ENCODE results near the gene TTC29. TPM values are rescaled to one million over a fixed set of nuclear protein-coding genes. Genes with fewer than 3 reads are reported as not detected.
"Not testable (repeated sequence)": the region's sequence is repeated elsewhere in the genome, so short reads cannot be mapped to it uniquely, and the experiment has no call there.

TTC29 gene
- total RNA-seq, 2 donors from 2014 or later, result not detected

GRCh38 chr4:146834263-146835034, 111.2 kb downstream of the TTC29 start:
- ATAC-seq (replicated peaks), result no peak
- Mint-ChIP-seq H3K27me3 (peaks cover 4% of the 10 kb centered on the region), H3K36me3 (ENCODE audit: low read depth) (no peaks in the 10 kb centered on the region), H3K4me3 (no peak overlapping the region), H3K27ac (no peak overlapping the region), H3K4me1 (no peaks in the 10 kb centered on the region), H3K9me3 (no peaks in the 10 kb centered on the region)

DNA sequence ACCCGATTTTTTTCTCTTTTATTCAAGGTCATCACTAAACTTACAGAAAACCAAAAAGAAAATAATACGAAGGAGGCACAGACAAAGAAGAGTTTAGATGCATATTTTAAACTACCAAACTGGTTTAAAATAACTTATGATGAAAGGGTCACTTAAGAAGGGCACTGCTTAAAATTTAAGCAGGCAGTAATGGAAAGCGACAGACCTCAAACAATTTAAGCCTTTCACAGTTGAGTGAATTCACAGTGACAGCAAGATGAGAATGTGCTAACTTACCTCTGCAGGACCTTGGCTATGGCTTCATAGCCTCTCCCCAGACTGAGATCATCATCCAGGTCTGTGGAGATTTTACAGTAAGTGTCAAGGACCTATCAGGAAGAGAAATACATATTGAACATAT, 112.1 kb downstream of the TTC29 start:
- no peak for ATAC-seq (replicated peaks)
- H3K9me3 Mint-ChIP-seq, result no peaks in the 10 kb centered on the region
- no peaks in the 10 kb centered on the region for H3K36me3 Mint-ChIP-seq (ENCODE audit: low read depth)
- H3K27ac Mint-ChIP-seq, result no peak overlapping the region
- H3K4me3 Mint-ChIP-seq, result no peak overlapping the region
- H3K27me3 Mint-ChIP-seq, result peaks cover 7% of the 10 kb centered on the region
- no peaks in the 10 kb centered on the region for H3K4me1 Mint-ChIP-seq

- H3K9me3 Mint-ChIP-seq; H3K36me3 Mint-ChIP-seq (ENCODE audit: low read depth); H3K27me3 Mint-ChIP-seq; H3K4me1 Mint-ChIP-seq; H3K4me3 Mint-ChIP-seq; H3K27ac Mint-ChIP-seq; ATAC-seq (replicated peaks): not testable (repeated sequence)
Measured at GRCh38 chr4:146822980-146823379, 122.7 kb downstream of the TTC29 start.

- Mint-ChIP-seq H3K9me3 (peaks cover 3% of the 10 kb centered on the region), H3K4me1 (no peaks in the 10 kb centered on the region), H3K27me3 (peaks cover 3% of the 10 kb centered on the region), H3K4me3 (no peak overlapping the region), H3K36me3 (ENCODE audit: low read depth) (no peaks in the 10 kb centered on the region), H3K27ac (no peak overlapping the region)
- ATAC-seq (replicated peaks), result no peak
Measured at GRCh38 chr4:146814750-146815149, 130.9 kb downstream of the TTC29 start.

DNA sequence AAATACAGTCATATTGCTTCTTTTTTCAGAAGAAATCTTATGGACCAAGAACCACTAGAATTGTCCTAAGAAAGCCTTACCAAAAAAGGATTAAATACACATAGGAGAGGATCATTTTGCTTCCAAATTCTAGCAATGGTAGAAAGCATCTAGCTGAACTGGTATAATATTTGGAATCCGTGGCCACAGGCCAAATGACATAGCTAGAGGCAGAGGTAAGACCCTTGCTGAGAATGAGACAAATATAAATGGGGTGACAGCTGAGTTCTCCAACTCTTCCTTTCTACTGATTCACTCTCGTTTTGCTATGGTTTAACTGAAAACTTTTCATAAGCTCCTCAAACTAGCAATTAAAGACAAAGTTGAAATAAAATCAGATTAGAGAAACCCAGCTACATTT, 150.0 kb downstream of the TTC29 start:
- Mint-ChIP-seq H3K36me3 (ENCODE audit: low read depth) (no peaks in the 10 kb centered on the region), H3K9me3 (no peaks in the 10 kb centered on the region), H3K27ac (no peak overlapping the region), H3K4me1 (no peaks in the 10 kb centered on the region), H3K4me3 (no peak overlapping the region), H3K27me3 (peaks cover 10% of the 10 kb centered on the region)
- ATAC-seq (replicated peaks), result no peak

DNA sequence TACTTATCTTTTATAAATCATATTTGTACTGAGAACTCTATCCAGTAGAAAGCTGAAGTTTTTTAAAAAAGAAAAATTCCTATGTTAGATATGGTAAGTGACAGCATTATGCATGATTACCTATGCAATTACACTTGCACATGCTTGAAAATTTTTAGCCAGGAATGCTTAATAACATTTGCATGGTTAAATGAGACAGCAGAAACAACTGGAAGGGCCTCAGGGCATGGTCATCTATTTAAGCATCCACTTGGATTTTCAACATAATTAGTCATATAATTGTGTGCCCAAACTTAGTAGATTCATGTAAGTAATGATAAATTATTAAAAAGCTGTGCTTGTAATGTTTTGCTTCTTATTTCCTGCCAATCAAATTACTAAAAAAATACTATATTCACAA, 151.9 kb downstream of the TTC29 start:
- Mint-ChIP-seq H3K27ac (no peak overlapping the region), H3K36me3 (ENCODE audit: low read depth) (no peaks in the 10 kb centered on the region), H3K27me3 (peaks cover 14% of the 10 kb centered on the region), H3K9me3 (no peaks in the 10 kb centered on the region), H3K4me1 (no peaks in the 10 kb centered on the region), H3K4me3 (no peak overlapping the region)
- no peak for ATAC-seq (replicated peaks)

DNA sequence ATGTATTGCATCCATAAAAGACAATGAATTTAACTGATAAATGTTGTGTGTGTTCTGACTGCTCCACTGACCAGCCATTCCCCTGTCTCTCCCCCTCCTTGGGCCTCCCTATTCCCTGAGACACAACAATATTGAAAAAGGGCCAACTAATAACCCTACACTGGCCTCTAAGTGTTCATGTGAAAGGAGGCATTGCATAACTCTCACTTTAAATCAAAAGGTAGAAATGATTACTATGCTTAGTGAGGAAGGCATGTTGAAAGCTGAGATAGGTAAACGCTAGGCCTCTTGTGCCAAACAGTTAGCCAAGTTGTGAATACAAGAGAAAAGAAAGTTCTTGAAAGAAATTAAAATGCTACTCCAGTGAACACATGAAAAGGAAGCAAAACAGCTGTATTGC, 154.2 kb downstream of the TTC29 start:
- no peak for ATAC-seq (replicated peaks)
- no peak overlapping the region for H3K27ac Mint-ChIP-seq
- no peaks in the 10 kb centered on the region for H3K36me3 Mint-ChIP-seq (ENCODE audit: low read depth)
- no peak overlapping the region for H3K4me3 Mint-ChIP-seq
- H3K9me3 Mint-ChIP-seq, result no peaks in the 10 kb centered on the region
- no peaks in the 10 kb centered on the region for H3K4me1 Mint-ChIP-seq
- peaks cover 9% of the 10 kb centered on the region for H3K27me3 Mint-ChIP-seq

- no peak for ATAC-seq (replicated peaks)
- Mint-ChIP-seq H3K9me3 (no peaks in the 10 kb centered on the region), H3K27ac (no peak overlapping the region)
Measured at GRCh38 chr4:146790515-146790914, 155.1 kb downstream of the TTC29 start.

GRCh38 chr4:146787731-146788130, 157.9 kb downstream of the TTC29 start:
- Mint-ChIP-seq H3K27me3 (peaks cover 12% of the 10 kb centered on the region), H3K4me3 (no peak overlapping the region), H3K36me3 (ENCODE audit: low read depth) (no peaks in the 10 kb centered on the region), H3K4me1 (no peaks in the 10 kb centered on the region), H3K9me3 (no peaks in the 10 kb centered on the region), H3K27ac (no peak overlapping the region)
- no peak for ATAC-seq (replicated peaks)

More at GRCh38 chr4:146790515-146790914, 155.1 kb downstream of the TTC29 start:
- Mint-ChIP-seq H3K27me3 (peaks cover 13% of the 10 kb centered on the region), H3K4me1 (no peaks in the 10 kb centered on the region), H3K4me3 (no peak overlapping the region), H3K36me3 (ENCODE audit: low read depth) (no peaks in the 10 kb centered on the region)

DNA sequence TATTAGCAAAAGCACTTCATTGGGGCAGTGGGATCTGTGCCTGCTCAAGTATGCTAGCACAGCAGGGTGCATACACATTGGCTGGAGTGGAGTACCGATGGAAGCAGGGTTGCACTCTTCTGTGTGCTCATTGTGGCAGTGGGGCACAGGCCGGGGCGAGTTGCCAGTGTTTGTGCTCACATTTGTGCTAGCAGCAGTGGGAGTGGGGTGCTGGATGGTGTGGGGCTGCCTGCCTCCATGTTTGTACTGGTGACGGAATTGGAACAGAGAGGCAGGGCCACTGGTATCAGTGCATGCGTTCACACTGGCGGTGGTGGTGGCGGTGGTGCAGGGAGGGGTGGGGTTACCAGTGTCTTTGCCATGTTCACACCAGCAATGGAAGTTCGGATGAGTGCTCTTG, 169.0 kb downstream of the TTC29 start:
- Mint-ChIP-seq H3K4me1 (no peaks in the 10 kb centered on the region), H3K27me3 (peaks cover 6% of the 10 kb centered on the region), H3K4me3 (no peak overlapping the region), H3K36me3 (ENCODE audit: low read depth) (no peaks in the 10 kb centered on the region), H3K27ac (no peak overlapping the region), H3K9me3 (no peaks in the 10 kb centered on the region)
- no peak for ATAC-seq (replicated peaks)

- Mint-ChIP-seq H3K4me1 (no peaks in the 10 kb centered on the region), H3K27ac (no peak overlapping the region), H3K36me3 (ENCODE audit: low read depth) (no peaks in the 10 kb centered on the region), H3K27me3 (no peaks in the 10 kb centered on the region), H3K4me3 (no peak overlapping the region), H3K9me3 (no peaks in the 10 kb centered on the region)
- no peak for ATAC-seq (replicated peaks)
Measured at GRCh38 chr4:146763560-146763959, 182.1 kb downstream of the TTC29 start.

GRCh38 chr4:146762016-146762415, 183.6 kb downstream of the TTC29 start:
- H3K9me3 Mint-ChIP-seq, result peaks cover 10% of the 10 kb centered on the region
- H3K36me3 Mint-ChIP-seq (ENCODE audit: low read depth), result no peaks in the 10 kb centered on the region
- H3K27ac Mint-ChIP-seq, result no peak overlapping the region
- H3K27me3 Mint-ChIP-seq, result no peaks in the 10 kb centered on the region
- no peaks in the 10 kb centered on the region for H3K4me1 Mint-ChIP-seq
- ATAC-seq (replicated peaks), result no peak
- no peak overlapping the region for H3K4me3 Mint-ChIP-seq

- no peak for ATAC-seq (replicated peaks)
- Mint-ChIP-seq H3K27me3 (peaks cover 10% of the 10 kb centered on the region), H3K36me3 (ENCODE audit: low read depth) (no peaks in the 10 kb centered on the region), H3K9me3 (no peaks in the 10 kb centered on the region), H3K4me1 (no peaks in the 10 kb centered on the region), H3K4me3 (no peak overlapping the region), H3K27ac (no peak overlapping the region)
Measured at GRCh38 chr4:146742416-146742815, 203.2 kb downstream of the TTC29 start.

DNA sequence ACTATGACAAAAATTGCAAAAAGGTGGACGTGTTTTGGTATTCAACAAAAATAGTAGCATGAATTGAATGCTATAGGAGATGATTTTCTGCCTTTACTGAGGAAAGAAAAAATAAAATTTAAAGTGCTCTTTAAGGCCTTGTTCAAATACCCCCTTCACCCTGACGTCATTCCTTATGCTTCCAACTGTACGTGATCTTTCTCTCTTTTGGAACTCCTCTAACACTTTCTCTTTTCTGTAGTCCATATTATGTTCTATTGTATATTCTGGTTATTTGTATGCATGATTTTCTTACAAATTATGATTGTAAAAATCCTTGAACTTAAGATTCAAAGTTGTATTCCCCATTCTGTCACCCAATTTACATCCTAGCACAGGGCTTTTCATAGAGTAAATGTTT, 206.5 kb downstream of the TTC29 start:
- no peak for ATAC-seq (replicated peaks)
- H3K27me3 Mint-ChIP-seq, result peaks cover 4% of the 10 kb centered on the region

DNA sequence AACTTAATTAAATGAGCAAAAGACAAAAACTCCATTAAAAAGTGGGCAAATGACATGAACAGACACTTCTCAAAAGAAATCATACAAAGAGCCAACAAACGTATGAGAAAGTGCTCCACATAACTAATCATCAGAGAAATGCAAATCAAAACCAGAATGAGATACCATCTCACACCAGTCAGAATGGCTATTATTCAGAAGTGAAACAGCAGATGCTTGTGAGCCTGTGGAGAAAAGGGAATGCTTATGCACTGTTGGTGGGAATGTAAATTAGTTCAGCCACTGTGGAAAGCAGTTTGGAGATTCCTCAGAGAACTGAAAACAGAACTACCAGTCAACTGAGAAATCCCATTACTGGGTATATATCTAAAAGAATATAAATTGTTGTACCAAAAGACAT, 222.1 kb downstream of the TTC29 start:
- not testable (repeated sequence) for H3K4me1 Mint-ChIP-seq; H3K27ac Mint-ChIP-seq; ATAC-seq (replicated peaks); H3K9me3 Mint-ChIP-seq; H3K27me3 Mint-ChIP-seq; H3K4me3 Mint-ChIP-seq; H3K36me3 Mint-ChIP-seq (ENCODE audit: low read depth)

More for the DNA sequence above, 206.5 kb downstream of the TTC29 start:
- no peaks in the 10 kb centered on the region for H3K4me1 Mint-ChIP-seq
- no peaks in the 10 kb centered on the region for H3K9me3 Mint-ChIP-seq
- H3K4me3 Mint-ChIP-seq, result no peak overlapping the region
- no peak overlapping the region for H3K27ac Mint-ChIP-seq
- H3K36me3 Mint-ChIP-seq (ENCODE audit: low read depth), result no peaks in the 10 kb centered on the region

GRCh38 chr4:146709956-146710355, 235.7 kb downstream of the TTC29 start:
- ATAC-seq (replicated peaks), result no peak
- no peaks in the 10 kb centered on the region for H3K9me3 Mint-ChIP-seq
- no peaks in the 10 kb centered on the region for H3K36me3 Mint-ChIP-seq (ENCODE audit: low read depth)
- H3K4me3 Mint-ChIP-seq, result no peak overlapping the region
- peaks cover 6% of the 10 kb centered on the region for H3K27me3 Mint-ChIP-seq
- H3K4me1 Mint-ChIP-seq, result no peaks in the 10 kb centered on the region
- no peak overlapping the region for H3K27ac Mint-ChIP-seq
